Endothelial cell of umbilical vein (primary cell): Measurements from ENCODE around the gene TMEM33. TPM values are rescaled to one million over a fixed set of nuclear protein-coding genes. Genes with fewer than 3 reads are reported as not detected.

Source experiments
- BruUV-seq: library from RNA; stranded (reverse); fragments of 400-500 nt; replicated peaks from 2 replicates; lab custom pipeline; 2021; lab: Mats Ljungman, UMichigan
- CTCF ChIA-PET: fragments of 300-600, 350-600 bp; sonication (Branson Sonifier 250); formaldehyde crosslinking; loops from one replicate; lab custom pipeline; 2021; ENCODE audit warnings: antibody characterized with exemption, inconsistent platforms; lab: Charles Lee
- POLR2A ChIA-PET: fragments of 300-600, 350-600 bp; sonication (Branson Sonifier 250); formaldehyde crosslinking; loops from one replicate; lab custom pipeline; 2021; ENCODE audit warnings: antibody characterized with exemption, inconsistent platforms; lab: Charles Lee
- DNase-seq: peaks from one replicate; pipeline ENCODE4 v3.0.0-alpha.2; 2011; ENCODE audit warnings: low read depth, low spot score
- FAIRE-seq: peaks from 2 replicates; lab custom pipeline; 2011; peaks lifted over from hg19 to GRCh38; lab: Jason Lieb, UNC
- H2AFZ ChIP-seq: 2 replicates; pipeline ENCODE4 v1.6.0; 2012; ENCODE audit warnings: low read depth, low read length, control low read depth, inconsistent platforms
- H3K27ac ChIP-seq: 2 replicates; pipeline ENCODE4 v1.5.1; 2011; ENCODE audit warnings: low read depth, mild to moderate bottlenecking, control low read depth, low read length, moderate library complexity; ENCODE audit not compliant: insufficient read depth
- H3K27me3 ChIP-seq, 2 experiments: 2 replicates each; pipeline versions ENCODE4 v1.6.0 to v1.6.1; 2011; ENCODE audit warnings: low read length in 2 of 2, mixed read lengths in 1 of 2; ENCODE audit not compliant: control insufficient read depth in 2 of 2, insufficient read depth in 2 of 2
- H3K36me3 ChIP-seq, 2 experiments: 2 replicates in 1 of 2; 3 replicates in 1 of 2; pipeline ENCODE4 v1.5.1; 2011; ENCODE audit warnings: low read length in 2 of 2, mild to moderate bottlenecking in 1 of 2, moderate library complexity in 1 of 2; ENCODE audit not compliant: control insufficient read depth in 2 of 2, insufficient read depth in 2 of 2; ENCODE audit errors: extremely low read depth in 1 of 2
- H3K4me1 ChIP-seq: 3 replicates; pipeline ENCODE4 v1.5.1; 2011; ENCODE audit warnings: mild to moderate bottlenecking, low read length; ENCODE audit not compliant: control insufficient read depth, insufficient read depth; ENCODE audit errors: extremely low read depth
- H3K4me2 ChIP-seq: 2 replicates; pipeline ENCODE4 v1.6.1; 2011; ENCODE audit warnings: low read length, control low read depth, mixed read lengths; ENCODE audit not compliant: insufficient read depth
- H3K4me3 ChIP-seq, 3 experiments: fragments of 200-600 bp in 1 of 3; sonication (generic), shearing (Covaris generic) in 1 of 3; replicated peaks in 1 of 3; 2 replicates each; pipeline ENCODE4 v1.5.1; 2011 to 2016; ENCODE audit warnings: control low read depth in 3 of 3, low read length in 3 of 3, mild to moderate bottlenecking in 2 of 3, inconsistent platforms in 1 of 3, low read depth in 1 of 3, moderate library complexity in 1 of 3; ENCODE audit not compliant: insufficient read depth in 1 of 3
- H3K79me2 ChIP-seq: 2 replicates; pipeline ENCODE4 v1.6.0; 2012; ENCODE audit warnings: low read length, inconsistent platforms; ENCODE audit not compliant: control insufficient read depth, insufficient read depth
- H3K9ac ChIP-seq: replicated peaks from 2 replicates; pipeline ENCODE3; 2011; ENCODE audit warnings: low read length, control low read depth; ENCODE audit not compliant: insufficient read depth; ENCODE audit errors: extremely low read depth
- H3K9me1 ChIP-seq: replicated peaks from 3 replicates; pipeline ENCODE4 v1.6.0; 2011; ENCODE audit warnings: mild to moderate bottlenecking, low read length; ENCODE audit not compliant: control insufficient read depth, insufficient read depth; ENCODE audit errors: extremely low read depth
- H3K9me3 ChIP-seq: replicated peaks from 2 replicates; pipeline ENCODE4 v1.5.1; 2012; ENCODE audit warnings: low read length, inconsistent platforms; ENCODE audit not compliant: control insufficient read depth, insufficient read depth
- H4K20me1 ChIP-seq: replicated peaks from 2 replicates; pipeline ENCODE3; 2011; ENCODE audit warnings: mild to moderate bottlenecking, low read length; ENCODE audit not compliant: control insufficient read depth, insufficient read depth; ENCODE audit errors: extremely low read depth
- EZH2 ChIP-seq: IDR thresholded peaks from 2 replicates; pipeline ENCODE4 v1.6.1; 2012; ENCODE audit warnings: borderline replicate concordance, low read depth, mild to moderate bottlenecking, moderate library complexity, low read length, inconsistent platforms; ENCODE audit not compliant: severe bottlenecking
- FOS ChIP-seq: IDR thresholded peaks from 2 replicates; pipeline ENCODE4 v1.6.1; 2011; ENCODE audit warnings: mild to moderate bottlenecking, low read length, moderate library complexity, borderline replicate concordance; ENCODE audit not compliant: insufficient read depth
- GATA2 ChIP-seq: IDR thresholded peaks from 2 replicates; pipeline ENCODE4 v1.7.0; 2011; ENCODE audit warnings: low read depth, mild to moderate bottlenecking, moderate library complexity, mixed read lengths, low read length; ENCODE audit not compliant: insufficient read length, insufficient read depth
- JUN ChIP-seq: IDR thresholded peaks from 2 replicates; pipeline ENCODE4 v1.6.1; 2011; ENCODE audit warnings: borderline replicate concordance, low read depth; ENCODE audit not compliant: insufficient read length, insufficient read depth
- MAX ChIP-seq: IDR thresholded peaks from 2 replicates; pipeline ENCODE4 v1.6.1; 2011; ENCODE audit not compliant: insufficient read depth, insufficient read length
- MYC ChIP-seq: IDR thresholded peaks from one replicate; pipeline ENCODE4 v1.6.1; 2011; ENCODE audit warnings: mild to moderate bottlenecking, low read depth, low read length
- POLR2A ChIP-seq: IDR thresholded peaks from 2 replicates; pipeline ENCODE4 v1.6.1; 2012; ENCODE audit warnings: low read depth, mild to moderate bottlenecking, control low read depth, low read length
- POLR2AphosphoS5 ChIP-seq: IDR thresholded peaks from 2 replicates; pipeline ENCODE4 v1.6.1; 2012; ENCODE audit warnings: low read depth, mild to moderate bottlenecking, control low read depth, low read length, moderate library complexity; ENCODE audit not compliant: insufficient read depth
- dilution Hi-C: fragments of 300-500 bp; cut with MboI; formaldehyde crosslinking; loops from one replicate; pipeline ENCODE4 v1.15.0; 2019; ENCODE audit warnings: low sequenced_read_pairs; ENCODE audit not compliant: extremely low pct_ligation_motif_present
- intact Hi-C: fragments of 100-400 bp; cut with micrococcal nuclease; formaldehyde crosslinking; loops from one replicate; pipeline ENCODE4 v1.10.0; 2022
- polyA plus RNA-seq, 4 experiments: library from polyadenylated mRNA; depleted of rRNA in 3 of 4; stranded (reverse) in 3 of 4; unstranded in 1 of 4; fragments of >200 nt; gene quantifications; 2 replicates each; pipeline versions ENCODE4 v1.2.1 to v1.2.3, GENCODE V29; 2011 to 2012; ENCODE audit warnings: missing spikeins in 1 of 4
- total RNA-seq: library from RNA; stranded (reverse); gene quantifications from 2 replicates; pipeline ENCODE4 v1.2.3, GENCODE V29; 2021
- TF ChIP-seq, protein P1 (sequence below), 2 donors: IDR thresholded peaks; 1 replicate in 1 of 2; 2 replicates in 1 of 2; pipeline ENCODE4 v1.5.1; 2011; ENCODE audit warnings: low read length in 2 of 2, mild to moderate bottlenecking in 2 of 2, moderate library complexity in 2 of 2, control low read depth in 1 of 2, inconsistent platforms in 1 of 2, low read depth in 1 of 2; ENCODE audit not compliant: insufficient read depth in 1 of 2; ENCODE audit errors: extremely low read depth in 1 of 2

The TMEM33 gene
- total and polyA plus RNA-seq, 2 donors (not counting 3 experiments of a cell fraction or from before 2014, with no cell fraction given) = 52.9 to 60.1 TPM

GRCh38 chr4:41994461-41994985 lies 59.3 kb downstream of the TMEM33 start:
- ChIA-PET POLR2A (no interaction called here), CTCF (interaction anchor here (0.9 to 1.4 kb wide), 2 partner anchors 10 to 19 kb away, joined by 3 to 5 read pairs; no protein-coding TSS in a partner anchor)
- Histone ChIP-seq H3K9me3 (no peaks in the 10 kb centered on the region), H3K4me3 (no peak overlapping the region), H3K27ac (no peak overlapping the region), H2AFZ (no peak overlapping the region), H3K4me2 (no peak overlapping the region), H3K79me2 (peaks cover 25% of the 10 kb centered on the region), H3K27me3 (no peaks in the 10 kb centered on the region), H4K20me1 (no peaks in the 10 kb centered on the region), H3K36me3 (no peaks in the 10 kb centered on the region), H3K9ac (no peak overlapping the region), H3K4me1 (peaks cover 12% of the 10 kb centered on the region), H3K9me1 (no peaks in the 10 kb centered on the region)
- no peak for DNase-seq
- no TSS peak for BruUV-seq
- TF ChIP-seq MYC (no peak), POLR2AphosphoS5 (no peak), FOS (no peak), POLR2A (no peak), MAX (no peak), EZH2 (no peak), GATA2 (no peak), JUN (no peak)
- TF ChIP-seq, protein P1, sequence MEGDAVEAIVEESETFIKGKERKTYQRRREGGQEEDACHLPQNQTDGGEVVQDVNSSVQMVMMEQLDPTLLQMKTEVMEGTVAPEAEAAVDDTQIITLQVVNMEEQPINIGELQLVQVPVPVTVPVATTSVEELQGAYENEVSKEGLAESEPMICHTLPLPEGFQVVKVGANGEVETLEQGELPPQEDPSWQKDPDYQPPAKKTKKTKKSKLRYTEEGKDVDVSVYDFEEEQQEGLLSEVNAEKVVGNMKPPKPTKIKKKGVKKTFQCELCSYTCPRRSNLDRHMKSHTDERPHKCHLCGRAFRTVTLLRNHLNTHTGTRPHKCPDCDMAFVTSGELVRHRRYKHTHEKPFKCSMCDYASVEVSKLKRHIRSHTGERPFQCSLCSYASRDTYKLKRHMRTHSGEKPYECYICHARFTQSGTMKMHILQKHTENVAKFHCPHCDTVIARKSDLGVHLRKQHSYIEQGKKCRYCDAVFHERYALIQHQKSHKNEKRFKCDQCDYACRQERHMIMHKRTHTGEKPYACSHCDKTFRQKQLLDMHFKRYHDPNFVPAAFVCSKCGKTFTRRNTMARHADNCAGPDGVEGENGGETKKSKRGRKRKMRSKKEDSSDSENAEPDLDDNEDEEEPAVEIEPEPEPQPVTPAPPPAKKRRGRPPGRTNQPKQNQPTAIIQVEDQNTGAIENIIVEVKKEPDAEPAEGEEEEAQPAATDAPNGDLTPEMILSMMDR (IDR thresholded peaks at IDR 0.05; ENCODE audit: extremely low read depth in 1 of 2, insufficient read depth in 1 of 2, low read depth in 1 of 2, low read length in 2 of 2) = no peak
- dilution Hi-C loops (no loop called here), intact Hi-C loops (no loop called here)
- no peak for FAIRE-seq
